ENCODE measurements around the gene CBX3. TPM values are rescaled to one million over a fixed set of nuclear protein-coding genes. Genes with fewer than 3 reads are reported as not detected.

Gene CBX3
- total and polyA plus RNA-seq, 4 donors, result 121 to 243 (median 186) TPM

DNA sequence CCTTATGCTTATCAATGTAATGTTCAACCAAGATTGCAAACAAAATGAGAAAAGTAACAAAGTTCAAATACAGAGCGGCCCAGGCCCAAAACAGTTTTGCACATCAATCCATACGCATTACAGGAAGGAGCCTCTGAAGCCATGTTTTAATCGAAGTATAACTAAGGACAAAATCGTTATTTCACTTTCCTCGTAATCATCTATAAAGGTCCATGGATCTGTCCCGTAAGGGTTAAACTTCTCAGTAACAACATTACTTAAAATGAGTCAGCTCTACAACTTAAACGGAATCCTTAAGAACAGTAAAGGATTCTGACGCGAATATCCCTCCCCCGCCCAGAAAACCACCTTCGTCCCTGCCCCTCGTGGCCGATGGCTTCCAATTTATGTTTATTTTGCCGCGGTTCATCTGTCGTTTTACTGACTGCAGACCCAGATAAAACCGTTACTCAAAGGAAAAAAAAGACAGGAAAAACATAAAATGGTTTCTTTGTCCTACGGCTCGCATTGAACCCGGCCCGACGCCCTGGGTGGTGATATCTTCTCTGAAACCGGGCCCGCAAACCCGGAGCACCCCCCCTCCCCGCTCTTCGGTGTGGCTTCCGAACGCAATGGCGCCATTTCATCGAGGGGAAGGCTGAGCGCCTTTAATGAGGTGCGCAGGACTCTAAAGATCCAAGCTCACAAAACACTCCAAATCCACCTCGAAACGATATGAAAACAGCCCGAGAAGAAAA, 2.1 kb upstream of the CBX3 start:
- peak in 5 of 6 donors; percentile 32 to 93 (median 69) for DNase-seq (ENCODE audit: low read depth in 4 of 6, low spot score in 6 of 6)
- under 1% methylated on average over 25 of the region's 36 CpGs for WGBS (ENCODE audit: insufficient coverage)
- Histone ChIP-seq H3K9me3 (ENCODE audit: control insufficient read depth, insufficient read depth, low read length) (no peaks in the 10 kb centered on the region), H3K4me3 (ENCODE audit: low read depth, low read length) (peak overlapping the region; percentile 100), H3K27ac (ENCODE audit: low read depth, low read length) (peak overlapping the region; percentile 100), H3K27me3 (ENCODE audit: control insufficient read depth, insufficient read depth, low read length) (no peaks in the 10 kb centered on the region), H3K36me3 (ENCODE audit: control insufficient read depth, insufficient read depth, low read length) (peaks cover 19% of the 10 kb centered on the region), H3K4me1 (ENCODE audit: control insufficient read depth, insufficient read depth, low read length) (no peaks in the 10 kb centered on the region)

- Histone ChIP-seq H3K36me3 (ENCODE audit: control insufficient read depth, insufficient read depth, low read length) (peaks cover 15% of the 10 kb centered on the region), H3K27ac (ENCODE audit: low read depth, low read length) (peak overlapping the region; percentile 100), H3K4me1 (ENCODE audit: control insufficient read depth, insufficient read depth, low read length) (peaks cover 4% of the 10 kb centered on the region), H3K4me3 (ENCODE audit: low read depth, low read length) (peak overlapping the region; percentile 100), H3K9me3 (ENCODE audit: control insufficient read depth, insufficient read depth, low read length) (no peaks in the 10 kb centered on the region), H3K27me3 (ENCODE audit: control insufficient read depth, insufficient read depth, low read length) (no peaks in the 10 kb centered on the region)
- DNase-seq (ENCODE audit: low read depth in 4 of 6, low spot score in 6 of 6), result peak in 5 of 6 donors; percentile 69 to 92 (median 72)
- 0% methylated on average over 17 of the region's 29 CpGs for WGBS (ENCODE audit: insufficient coverage)
Observed at GRCh38 chr7:26200038-26200443, 1.5 kb upstream of the CBX3 start.

DNA sequence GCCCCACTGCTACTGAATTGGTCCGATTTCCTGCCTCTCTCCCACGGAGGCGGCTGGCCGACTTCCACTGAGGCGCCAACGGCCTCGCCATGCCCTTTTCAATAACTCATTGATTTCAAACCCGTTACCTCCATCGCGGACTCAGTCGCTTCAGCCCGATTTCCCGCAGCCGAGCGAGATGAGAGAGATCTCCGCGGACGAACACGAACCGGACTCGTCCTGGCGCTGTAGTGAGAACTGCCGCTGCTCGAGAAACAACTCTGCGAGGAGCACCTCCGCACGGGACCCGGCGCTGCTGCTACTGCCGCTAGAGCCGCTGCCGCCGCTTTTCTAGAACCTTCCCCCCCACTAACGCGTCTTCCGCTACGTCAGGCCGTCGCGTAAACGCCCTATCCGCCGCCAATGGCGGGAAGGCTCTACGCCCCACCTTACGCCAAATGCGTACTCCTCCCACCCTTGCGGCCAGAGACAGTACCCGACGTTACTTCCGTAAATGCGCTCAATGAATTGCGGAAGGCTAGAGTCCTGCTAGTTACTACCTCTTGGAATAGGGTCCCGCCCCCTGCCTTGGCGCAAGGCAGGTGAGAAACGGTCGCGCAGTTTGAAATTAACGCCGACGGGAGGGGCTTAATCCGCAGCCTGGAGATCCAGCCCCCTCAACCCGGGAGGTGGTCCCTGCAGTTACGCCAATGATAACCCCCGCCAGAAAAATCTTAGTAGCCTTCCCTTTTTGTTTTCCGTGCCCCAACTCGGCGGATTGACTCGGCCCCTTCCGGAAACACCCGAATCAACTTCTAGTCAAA, 900 bp upstream of the CBX3 start, which contains the start of gene HNRNPA2B1:
Gene HNRNPA2B1 (minus strand): TSS at position 303 of the 803 bp plus-strand sequence. CDS start 169 bp downstream, at position 134.
- Histone ChIP-seq H3K27ac (ENCODE audit: low read depth, low read length) (peak within 1 kb of the TSS; percentile 100), H3K9me3 (ENCODE audit: control insufficient read depth, insufficient read depth, low read length) (no peaks in the 10 kb centered on the region), H3K36me3 (ENCODE audit: control insufficient read depth, insufficient read depth, low read length) (peaks cover 14% of the 10 kb centered on the region), H3K4me1 (ENCODE audit: control insufficient read depth, insufficient read depth, low read length) (peaks cover 4% of the 10 kb centered on the region), H3K4me3 (ENCODE audit: low read depth, low read length) (peak within 1 kb of the TSS; percentile 100), H3K27me3 (ENCODE audit: control insufficient read depth, insufficient read depth, low read length) (no peaks in the 10 kb centered on the region)
- peak; percentile 95 to 99 (median 99) for DNase-seq (ENCODE audit: low read depth in 4 of 6, low spot score in 6 of 6)
- WGBS (ENCODE audit: insufficient coverage), result under 1% methylated on average over 67 of the region's 71 CpGs

- peak in 4 of 6 donors; percentile 35 to 75 (median 64) for DNase-seq (ENCODE audit: low read depth in 4 of 6, low spot score in 6 of 6)
- peaks cover 12% of the 10 kb centered on the region for H3K36me3 ChIP-seq (ENCODE audit: control insufficient read depth, insufficient read depth, low read length)
- H3K4me1 ChIP-seq (ENCODE audit: control insufficient read depth, insufficient read depth, low read length), result peaks cover 4% of the 10 kb centered on the region
- peak overlapping the region; percentile 100 for H3K4me3 ChIP-seq (ENCODE audit: low read depth, low read length)
- no peaks in the 10 kb centered on the region for H3K27me3 ChIP-seq (ENCODE audit: control insufficient read depth, insufficient read depth, low read length)
- H3K9me3 ChIP-seq (ENCODE audit: control insufficient read depth, insufficient read depth, low read length), result no peaks in the 10 kb centered on the region
- peak overlapping the region; percentile 100 for H3K27ac ChIP-seq (ENCODE audit: low read depth, low read length)
- WGBS (ENCODE audit: insufficient coverage), result 0% methylated on average over 60 of the region's 68 CpGs
Observed at GRCh38 chr7:26202019-26202990, 760 bp downstream of the CBX3 start.

- Histone ChIP-seq H3K9me3 (ENCODE audit: control insufficient read depth, insufficient read depth, low read length) (no peaks in the 10 kb centered on the region), H3K27ac (ENCODE audit: low read depth, low read length) (no peak overlapping the region), H3K36me3 (ENCODE audit: control insufficient read depth, insufficient read depth, low read length) (peaks cover 19% of the 10 kb centered on the region), H3K4me3 (ENCODE audit: low read depth, low read length) (peak overlapping the region; percentile 100), H3K4me1 (ENCODE audit: control insufficient read depth, insufficient read depth, low read length) (peaks cover 4% of the 10 kb centered on the region), H3K27me3 (ENCODE audit: control insufficient read depth, insufficient read depth, low read length) (no peaks in the 10 kb centered on the region)
- DNase-seq (ENCODE audit: low read depth in 4 of 6, low spot score in 6 of 6), result no peak
- WGBS (ENCODE audit: insufficient coverage), result no CpG with 5 or more reads among the region's 2 CpGs
Observed at GRCh38 chr7:26203016-26203415, 1.5 kb downstream of the CBX3 start.

DNA sequence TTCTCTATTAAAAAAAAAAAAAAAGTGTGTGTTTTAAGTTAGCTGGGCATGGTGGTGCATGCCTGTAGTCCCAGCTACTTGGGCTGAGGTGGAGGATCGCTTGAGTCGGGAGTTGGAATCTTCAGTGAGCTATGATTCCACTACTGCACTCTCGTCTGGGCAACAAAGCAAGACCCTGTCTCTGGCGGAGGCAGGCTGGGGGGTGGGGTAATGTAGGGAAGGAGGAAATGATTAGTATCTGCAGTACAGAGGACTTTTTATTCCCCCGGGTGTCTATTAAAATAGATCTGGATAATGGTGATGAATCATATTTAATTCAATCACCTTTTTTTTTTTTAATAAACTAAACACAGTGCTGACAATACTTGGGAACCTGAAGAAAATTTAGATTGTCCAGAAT, 6.5 kb downstream of the CBX3 start:
- no peaks in the 10 kb centered on the region for H3K9me3 ChIP-seq (ENCODE audit: control insufficient read depth, insufficient read depth, low read length)
- H3K36me3 ChIP-seq (ENCODE audit: control insufficient read depth, insufficient read depth, low read length), result peaks cover 25% of the 10 kb centered on the region
- no peak for DNase-seq (ENCODE audit: low read depth in 4 of 6, low spot score in 6 of 6)
- no peak overlapping the region for H3K4me3 ChIP-seq (ENCODE audit: low read depth, low read length)
- H3K27ac ChIP-seq (ENCODE audit: low read depth, low read length), result no peak overlapping the region
- H3K4me1 ChIP-seq (ENCODE audit: control insufficient read depth, insufficient read depth, low read length), result peaks cover 4% of the 10 kb centered on the region
- no CpG with 5 or more reads among the region's 5 CpGs for WGBS (ENCODE audit: insufficient coverage)
- no peaks in the 10 kb centered on the region for H3K27me3 ChIP-seq (ENCODE audit: control insufficient read depth, insufficient read depth, low read length)

GRCh38 chr7:26212921-26213718, 11.6 kb downstream of the CBX3 start:
- Histone ChIP-seq H3K4me3 (ENCODE audit: low read depth, low read length) (no peak overlapping the region), H3K4me1 (ENCODE audit: control insufficient read depth, insufficient read depth, low read length) (no peaks in the 10 kb centered on the region), H3K36me3 (ENCODE audit: control insufficient read depth, insufficient read depth, low read length) (peaks cover 9% of the 10 kb centered on the region), H3K27ac (ENCODE audit: low read depth, low read length) (no peak overlapping the region), H3K9me3 (ENCODE audit: control insufficient read depth, insufficient read depth, low read length) (no peaks in the 10 kb centered on the region), H3K27me3 (ENCODE audit: control insufficient read depth, insufficient read depth, low read length) (no peaks in the 10 kb centered on the region)
- no peak for DNase-seq (ENCODE audit: low read depth in 4 of 6, low spot score in 6 of 6)
- 100% methylated on average over 1 of the region's 2 CpGs for WGBS (ENCODE audit: insufficient coverage)

- no peaks in the 10 kb centered on the region for H3K9me3 ChIP-seq (ENCODE audit: control insufficient read depth, insufficient read depth, low read length)
- no peak overlapping the region for H3K27ac ChIP-seq (ENCODE audit: low read depth, low read length)
- peaks cover 6% of the 10 kb centered on the region for H3K36me3 ChIP-seq (ENCODE audit: control insufficient read depth, insufficient read depth, low read length)
- 82% methylated on average over 2 of the region's 5 CpGs for WGBS (ENCODE audit: insufficient coverage)
- H3K27me3 ChIP-seq (ENCODE audit: control insufficient read depth, insufficient read depth, low read length), result no peaks in the 10 kb centered on the region
- DNase-seq (ENCODE audit: low read depth in 4 of 6, low spot score in 6 of 6), result no peak
- no peaks in the 10 kb centered on the region for H3K4me1 ChIP-seq (ENCODE audit: control insufficient read depth, insufficient read depth, low read length)
- H3K4me3 ChIP-seq (ENCODE audit: low read depth, low read length), result no peak overlapping the region
Observed at GRCh38 chr7:26213807-26214515, 12.4 kb downstream of the CBX3 start.

Data from spinal cord (tissue), 10 donors.